H9 (cell line): ENCODE data around the gene OSTF1. TPM values are rescaled to one million over a fixed set of nuclear protein-coding genes. Genes with fewer than 3 reads are reported as not detected.

ENCODE experiments used
- DNase-seq: peaks from one replicate; pipeline ENCODE4 v3.0.0-alpha.2; 2017
- H2AFZ ChIP-seq: one replicate; pipeline ENCODE4 v1.6.1; 2013; ENCODE audit warnings: mild to moderate bottlenecking, low read length, control low read depth, moderate library complexity
- H2AK5ac ChIP-seq: 2 replicates; pipeline ENCODE4 v1.6.1; 2013; ENCODE audit warnings: low read length, control low read depth, mixed read lengths; ENCODE audit not compliant: insufficient read length
- H2BK120ac ChIP-seq: one replicate; pipeline ENCODE4 v1.6.1; 2013; ENCODE audit warnings: low read depth, mild to moderate bottlenecking, low read length, control low read depth, inconsistent platforms; ENCODE audit not compliant: poor library complexity, severe bottlenecking
- H2BK12ac ChIP-seq: 2 replicates; pipeline ENCODE4 v1.6.1; 2013; ENCODE audit warnings: low read length, control low read depth, mixed read lengths, low read depth; ENCODE audit not compliant: insufficient read length
- H2BK15ac ChIP-seq: 2 replicates; pipeline ENCODE4 v1.6.1; 2013; ENCODE audit warnings: low read depth, low read length, control low read depth
- H2BK20ac ChIP-seq: one replicate; pipeline ENCODE4 v1.6.1; 2013; ENCODE audit warnings: low read depth, mild to moderate bottlenecking, low read length, control low read depth, inconsistent platforms; ENCODE audit not compliant: poor library complexity, severe bottlenecking
- H2BK5ac ChIP-seq: 2 replicates; pipeline ENCODE4 v1.6.1; 2013; ENCODE audit warnings: low read length, control low read depth, mixed read lengths; ENCODE audit not compliant: insufficient read length
- H3K14ac ChIP-seq: 2 replicates; pipeline ENCODE4 v1.6.1; 2013; ENCODE audit warnings: low read length, control low read depth; ENCODE audit not compliant: insufficient read depth
- H3K18ac ChIP-seq: 2 replicates; pipeline ENCODE4 v1.6.1; 2013; ENCODE audit warnings: low read depth, mild to moderate bottlenecking, mixed read lengths, low read length, control low read depth; ENCODE audit not compliant: insufficient read length
- H3K23ac ChIP-seq: 2 replicates; pipeline ENCODE4 v1.6.1; 2013; ENCODE audit warnings: low read length, control low read depth, mixed read lengths, low read depth; ENCODE audit not compliant: insufficient read length
- H3K23me2 ChIP-seq: 2 replicates; pipeline ENCODE4 v1.6.1; 2013; ENCODE audit warnings: low read depth, mild to moderate bottlenecking, mixed read lengths, low read length, control low read depth; ENCODE audit not compliant: insufficient read length, poor library complexity, severe bottlenecking
- H3K27ac ChIP-seq: 2 replicates; pipeline ENCODE4 v1.5.1; 2013; ENCODE audit warnings: low read length, control low read depth, mixed read lengths, low read depth; ENCODE audit not compliant: insufficient read length
- H3K27me3 ChIP-seq: 2 replicates; pipeline ENCODE4 v1.6.1; 2013; ENCODE audit warnings: low read length, control low read depth, inconsistent platforms; ENCODE audit not compliant: insufficient read depth
- H3K4ac ChIP-seq: 2 replicates; pipeline ENCODE4 v1.6.1; 2013; ENCODE audit warnings: low read depth, mild to moderate bottlenecking, control low read depth, inconsistent platforms, low read length, moderate library complexity
- H3K4me1 ChIP-seq: 2 replicates; pipeline ENCODE4 v1.6.1; 2013; ENCODE audit warnings: low read length, control low read depth, inconsistent platforms; ENCODE audit not compliant: insufficient read depth
- H3K4me2 ChIP-seq: 2 replicates; pipeline ENCODE4 v1.6.1; 2013; ENCODE audit warnings: low read length, control low read depth, mixed read lengths; ENCODE audit not compliant: insufficient read length, insufficient read depth
- H3K56ac ChIP-seq: 2 replicates; pipeline ENCODE4 v1.6.1; 2013; ENCODE audit warnings: low read depth, mild to moderate bottlenecking, mixed read lengths, low read length, control low read depth; ENCODE audit not compliant: insufficient read length
- H3K79me1 ChIP-seq: 2 replicates; pipeline ENCODE4 v1.6.1; 2013; ENCODE audit warnings: low read depth, mild to moderate bottlenecking, moderate library complexity, low read length, control low read depth, inconsistent platforms; ENCODE audit not compliant: insufficient read depth, poor library complexity, severe bottlenecking
- H3K79me2 ChIP-seq: 2 replicates; pipeline ENCODE4 v1.6.1; 2013; ENCODE audit warnings: low read length, control low read depth, inconsistent platforms; ENCODE audit not compliant: insufficient read depth
- H3K9ac ChIP-seq: 2 replicates; pipeline ENCODE4 v1.6.1; 2013; ENCODE audit warnings: low read length, control low read depth, mixed read lengths; ENCODE audit not compliant: insufficient read length; ENCODE audit errors: extremely low read depth
- H3K9me3 ChIP-seq: one replicate; pipeline ENCODE4 v1.6.1; 2013; ENCODE audit warnings: low read depth, low read length, inconsistent platforms; ENCODE audit not compliant: control insufficient read depth
- H3T11ph ChIP-seq: one replicate; pipeline ENCODE4 v1.6.1; 2013; ENCODE audit warnings: mild to moderate bottlenecking, low read length, control low read depth, inconsistent platforms
- H4K20me1 ChIP-seq: one replicate; pipeline ENCODE4 v1.6.1; 2013; ENCODE audit not compliant: control insufficient read depth, insufficient read length, insufficient read depth
- H4K5ac ChIP-seq: 2 replicates; pipeline ENCODE4 v1.6.1; 2013; ENCODE audit warnings: low read depth, mild to moderate bottlenecking, mixed read lengths, low read length, control low read depth; ENCODE audit not compliant: insufficient read length
- H4K8ac ChIP-seq: replicated peaks from 2 replicates; pipeline ENCODE4 v1.6.1; 2013; ENCODE audit warnings: low read length, control low read depth, mixed read lengths, low read depth; ENCODE audit not compliant: insufficient read length
- H4K91ac ChIP-seq: 2 replicates; pipeline ENCODE4 v1.6.1; 2013; ENCODE audit warnings: low read depth, mild to moderate bottlenecking, moderate library complexity, mixed read lengths, low read length, control low read depth; ENCODE audit not compliant: insufficient read length
- H3K27ac Mint-ChIP-seq, 3 experiments: 2 replicates in 2 of 3; 3 replicates in 1 of 3; pipeline ENCODE4 v1.8.0; 2020 to 2021; ENCODE audit warnings: mixed read lengths in 3 of 3, mild to moderate bottlenecking in 1 of 3, moderate library complexity in 1 of 3
- H3K27me3 Mint-ChIP-seq: 2 replicates; pipeline ENCODE4 v1.8.0; 2021; ENCODE audit warnings: low read depth, mild to moderate bottlenecking, moderate library complexity, mixed read lengths
- H3K36me3 Mint-ChIP-seq, 3 experiments: 2 replicates in 2 of 3; 3 replicates in 1 of 3; pipeline ENCODE4 v1.8.0; 2020 to 2021; ENCODE audit warnings: low read depth in 3 of 3, mixed read lengths in 3 of 3; ENCODE audit not compliant: insufficient read depth in 1 of 3
- H3K4me1 Mint-ChIP-seq, 2 experiments: 2 replicates each; pipeline ENCODE4 v1.8.0; 2020; ENCODE audit warnings: mixed read lengths in 2 of 2
- H3K4me3 Mint-ChIP-seq, 2 experiments: 2 replicates in 1 of 2; 3 replicates in 1 of 2; pipeline ENCODE4 v1.8.0; 2020 to 2021; ENCODE audit warnings: mild to moderate bottlenecking in 2 of 2, mixed read lengths in 2 of 2, moderate library complexity in 1 of 2
- H3K9me3 Mint-ChIP-seq, 2 experiments: 2 replicates in 1 of 2; 3 replicates in 1 of 2; pipeline ENCODE4 v1.8.0; 2020; ENCODE audit warnings: mild to moderate bottlenecking in 2 of 2, mixed read lengths in 2 of 2, moderate library complexity in 1 of 2
- CTCF ChIP-seq: fragments of 200-600 bp; sonication (generic); conservative IDR thresholded peaks from 3 replicates; pipeline ENCODE4 v1.8.0; 2021; ENCODE audit warnings: antibody characterized with exemption, mild to moderate bottlenecking
- WGBS: extraction: QIAGEN DNeasy Blood & Tissue Kit; methylation state at CpG from one replicate; pipeline ENCODE4 v1.1.7; 2013; ENCODE audit warnings: missing lambda C conversion rate, low lambda C conversion rate, mixed read lengths; ENCODE audit not compliant: insufficient read length; ENCODE audit errors: extremely low coverage; 5-methylcytosine and 5-hydroxymethylcytosine counted together
- total RNA-seq: library from RNA; stranded (reverse); gene quantifications from 2 replicates; pipeline ENCODE4 v1.2.1, GENCODE V29; 2021

OSTF1 gene
- total RNA-seq, 1 experiment from 2014 or later: 16.1 TPM

- H3K27ac Mint-ChIP-seq: no peak overlapping the region
- no peaks in the 10 kb centered on the region for H4K20me1 ChIP-seq
- no peak overlapping the region for H3K27ac ChIP-seq
- H3K36me3 Mint-ChIP-seq: 0 out of 7 replicates have a peak, but pooled peaks cover 0 to 3% (median 0%) of the 10 kb centered on the region in 3 experiments
- no peak overlapping the region for H2AFZ ChIP-seq
- no peak overlapping the region for H3K4me2 ChIP-seq
- H4K8ac ChIP-seq: no peak overlapping the region
- H3T11ph ChIP-seq: no peak overlapping the region
- no peaks in the 10 kb centered on the region for H3K79me2 ChIP-seq
- no peak overlapping the region for H3K9ac ChIP-seq
- H3K4me3 Mint-ChIP-seq: no peak overlapping the region
- no peaks in the 10 kb centered on the region for H3K27me3 ChIP-seq
- no peak overlapping the region for H2BK20ac ChIP-seq
- no peaks in the 10 kb centered on the region for H3K9me3 Mint-ChIP-seq
- no peak overlapping the region for H2AK5ac ChIP-seq
- H2BK120ac ChIP-seq: no peak overlapping the region
- H3K14ac ChIP-seq: no peak overlapping the region
- no peak for DNase-seq
- no peaks in the 10 kb centered on the region for H3K27me3 Mint-ChIP-seq
- WGBS: no CpG with 5 or more reads among the region's 2 CpGs
- H4K5ac ChIP-seq: no peak overlapping the region
- H3K23me2 ChIP-seq: no peaks in the 10 kb centered on the region
- no peaks in the 10 kb centered on the region for H3K9me3 ChIP-seq
- TF ChIP-seq CTCF: no peak
- H3K18ac ChIP-seq: no peak overlapping the region
- no peak overlapping the region for H2BK15ac ChIP-seq
- H4K91ac ChIP-seq: no peak overlapping the region
- H3K4ac ChIP-seq: no peak overlapping the region
- no peak overlapping the region for H2BK5ac ChIP-seq
- peaks cover 5 to 8% of the 10 kb centered on the region in 2 experiments for H3K4me1 Mint-ChIP-seq
- H3K4me1 ChIP-seq: no peaks in the 10 kb centered on the region; the same call in 1 of the 2 replicates
- no peak overlapping the region for H2BK12ac ChIP-seq
- H3K23ac ChIP-seq: no peak overlapping the region
- no peaks in the 10 kb centered on the region for H3K79me1 ChIP-seq
- H3K56ac ChIP-seq: no peak overlapping the region
These were observed 40.2 kb downstream of the OSTF1 start for GRCh38 chr9:75128535-75128934.
